ENCODE data around the gene BRD9. TPM values are rescaled to one million over a fixed set of nuclear protein-coding genes. Genes with fewer than 3 reads are reported as not detected.

Gene BRD9
- total and polyA plus RNA-seq, 2 donors (not counting 3 experiments of a cell fraction or from before 2014, with no cell fraction given), result 17.6 to 67.6 TPM

DNA sequence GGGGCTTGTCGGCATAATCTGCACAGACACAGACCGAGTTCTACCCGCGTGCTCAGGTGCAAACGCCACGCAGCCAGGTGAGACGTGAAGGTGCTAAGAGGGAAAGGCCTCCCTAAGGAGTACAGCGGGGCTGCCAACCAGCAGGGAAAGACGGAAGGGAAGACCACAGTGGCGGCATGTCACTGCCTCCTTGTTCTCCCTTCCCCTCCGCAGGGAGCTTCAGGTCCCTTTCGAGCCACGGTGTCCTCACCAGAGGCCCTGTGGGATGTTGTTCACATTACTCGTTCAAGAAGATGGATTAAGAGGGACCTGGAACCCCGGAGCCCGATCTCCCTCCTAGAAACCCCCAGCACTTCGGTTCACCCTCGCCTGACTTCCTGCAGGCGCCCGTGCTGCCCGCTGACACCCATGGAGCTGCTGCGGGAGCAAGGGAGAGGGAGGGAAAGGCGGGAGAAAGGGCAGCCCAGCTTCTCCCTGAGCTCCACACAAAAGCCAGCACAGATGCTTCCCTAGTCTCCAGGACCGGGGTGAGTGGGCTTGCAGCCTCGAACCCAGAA lies 686 bp downstream of the BRD9 start:
- dilution Hi-C loops (cut with MboI; ENCODE audit: extremely low pct_ligation_motif_present, low sequenced_read_pairs), result no loop called here
- CTCF ChIA-PET, result interaction anchor here (1.0 to 4.7 kb wide), 7 partner anchors 11 to 234 kb away, joined by 3 to 29 read pairs (median 4); no protein-coding TSS in a partner anchor
- BruUV-seq (replicated peaks), result TSS peak; percentile 19

More for the DNA sequence above, 686 bp downstream of the BRD9 start:
- no peaks in the 10 kb centered on the region for H3K27me3 ChIP-seq (ENCODE audit: control insufficient read depth in 2 of 2, insufficient read depth in 2 of 2, low read length in 2 of 2)
- intact Hi-C loops (cut with micrococcal nuclease), result loop anchor here (1.0 to 2.0 kb wide), 2 partner anchors 19 to 65 kb away; no protein-coding TSS in a partner anchor
- H3K9me3 ChIP-seq (replicated peaks; ENCODE audit: control insufficient read depth, insufficient read depth, low read length), result no peaks in the 10 kb centered on the region
- H3K36me3 ChIP-seq (ENCODE audit: control insufficient read depth in 2 of 2, extremely low read depth in 1 of 2, insufficient read depth in 2 of 2, low read length in 2 of 2), result peaks cover 0 to 25% of the 10 kb centered on the region in 2 experiments
- H4K20me1 ChIP-seq (replicated peaks; ENCODE audit: control insufficient read depth, extremely low read depth, insufficient read depth, low read length), result no peaks in the 10 kb centered on the region
- no peaks in the 10 kb centered on the region for H3K9me1 ChIP-seq (replicated peaks; ENCODE audit: control insufficient read depth, extremely low read depth, insufficient read depth, low read length)
- FAIRE-seq (no peak), DNase-seq (ENCODE audit: low read depth, low spot score) (peak; percentile 37)
- peak overlapping the region; percentile 82 for H3K27ac ChIP-seq (ENCODE audit: insufficient read depth, low read depth, low read length)
- H3K4me2 ChIP-seq (ENCODE audit: insufficient read depth, low read length), result peak overlapping the region; percentile 9
- peak overlapping the region; percentile 41 for H2AFZ ChIP-seq (ENCODE audit: low read depth, low read length)
- peak overlapping the region; percentile 72 for H3K9ac ChIP-seq (replicated peaks; ENCODE audit: extremely low read depth, insufficient read depth, low read length)
- no peak for TF ChIP-seq GATA2 (IDR thresholded peaks at IDR 0.05; ENCODE audit: insufficient read depth, insufficient read length, low read depth, low read length)
- no peak for TF ChIP-seq POLR2AphosphoS5 (IDR thresholded peaks at IDR 0.05; ENCODE audit: insufficient read depth, low read depth, low read length)
- no peak for TF ChIP-seq EZH2 (IDR thresholded peaks at IDR 0.05; ENCODE audit: borderline replicate concordance, low read depth, low read length, severe bottlenecking)
- TF ChIP-seq POLR2A (IDR thresholded peaks at IDR 0.05; ENCODE audit: low read depth, low read length), result no peak
- TF ChIP-seq, protein P1, sequence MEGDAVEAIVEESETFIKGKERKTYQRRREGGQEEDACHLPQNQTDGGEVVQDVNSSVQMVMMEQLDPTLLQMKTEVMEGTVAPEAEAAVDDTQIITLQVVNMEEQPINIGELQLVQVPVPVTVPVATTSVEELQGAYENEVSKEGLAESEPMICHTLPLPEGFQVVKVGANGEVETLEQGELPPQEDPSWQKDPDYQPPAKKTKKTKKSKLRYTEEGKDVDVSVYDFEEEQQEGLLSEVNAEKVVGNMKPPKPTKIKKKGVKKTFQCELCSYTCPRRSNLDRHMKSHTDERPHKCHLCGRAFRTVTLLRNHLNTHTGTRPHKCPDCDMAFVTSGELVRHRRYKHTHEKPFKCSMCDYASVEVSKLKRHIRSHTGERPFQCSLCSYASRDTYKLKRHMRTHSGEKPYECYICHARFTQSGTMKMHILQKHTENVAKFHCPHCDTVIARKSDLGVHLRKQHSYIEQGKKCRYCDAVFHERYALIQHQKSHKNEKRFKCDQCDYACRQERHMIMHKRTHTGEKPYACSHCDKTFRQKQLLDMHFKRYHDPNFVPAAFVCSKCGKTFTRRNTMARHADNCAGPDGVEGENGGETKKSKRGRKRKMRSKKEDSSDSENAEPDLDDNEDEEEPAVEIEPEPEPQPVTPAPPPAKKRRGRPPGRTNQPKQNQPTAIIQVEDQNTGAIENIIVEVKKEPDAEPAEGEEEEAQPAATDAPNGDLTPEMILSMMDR (IDR thresholded peaks at IDR 0.05; ENCODE audit: extremely low read depth in 1 of 2, insufficient read depth in 1 of 2, low read depth in 1 of 2, low read length in 2 of 2), result no peak
- TF ChIP-seq FOS (IDR thresholded peaks at IDR 0.05; ENCODE audit: borderline replicate concordance, insufficient read depth, low read length), result no peak
- TF ChIP-seq MYC (IDR thresholded peaks at IDR 0.05; ENCODE audit: low read depth, low read length), result no peak
- TF ChIP-seq JUN (IDR thresholded peaks at IDR 0.05; ENCODE audit: borderline replicate concordance, insufficient read depth, insufficient read length, low read depth), result no peak
- no peak for TF ChIP-seq MAX (IDR thresholded peaks at IDR 0.05; ENCODE audit: insufficient read depth, insufficient read length)
- peak overlapping the region; percentile 56 to 69 (median 63) for H3K4me3 ChIP-seq (replicated peaks in 1 of 3; ENCODE audit: insufficient read depth in 1 of 3, low read depth in 1 of 3, low read length in 3 of 3)
- H3K79me2 ChIP-seq (ENCODE audit: control insufficient read depth, insufficient read depth, low read length), result peaks cover 67% of the 10 kb centered on the region
- H3K4me1 ChIP-seq (ENCODE audit: control insufficient read depth, extremely low read depth, insufficient read depth, low read length), result peaks cover 14% of the 10 kb centered on the region
- POLR2A ChIA-PET, result interaction anchor here (0.6 kb wide), 1 partner anchor 280 kb away, joined by 3 read pairs; no protein-coding TSS in a partner anchor

Data from endothelial cell of umbilical vein (primary cell).